Measurements from ENCODE around the gene TRPV5. TPM values are rescaled to one million over a fixed set of nuclear protein-coding genes. Genes with fewer than 3 reads are reported as not detected.

TRPV5 gene
- polyA plus RNA-seq, 4 donors = 0.56 to 2.7 (median 1.3) TPM

- DNase-seq (ENCODE audit: low read depth in 4 of 4, low spot score in 2 of 4) = no peak
Measured at GRCh38 chr7:142859829-142860228, 73.7 kb downstream of the TRPV5 start.

- no peak for DNase-seq (ENCODE audit: low read depth in 4 of 4, low spot score in 2 of 4)
Measured at GRCh38 chr7:142859411-142859810, 74.1 kb downstream of the TRPV5 start.

Other genes starting within 250 kb of the TRPV5 start
- not detected for gene PRSS1, start 184.3 kb downstream of the TRPV5 start, polyA plus RNA-seq (ENCODE audit: insufficient read length in 4 of 4)
- gene PRSS2, start 162.8 kb downstream of the TRPV5 start, polyA plus RNA-seq (ENCODE audit: insufficient read length in 4 of 4) = not detected
- 10 to 100 TPM; 21.0 to 28.6 (median 25.1) TPM for gene EPHB6, start 78.7 kb downstream of the TRPV5 start, polyA plus RNA-seq (ENCODE audit: insufficient read length in 4 of 4)
- gene TRPV6, start 48.0 kb downstream of the TRPV5 start, polyA plus RNA-seq (ENCODE audit: insufficient read length in 4 of 4) = 10 to 100 TPM in 2 of 4 donors, 1 to 10 TPM in 2; 8.4 to 16.5 (median 11.5) TPM
- gene LLCFC1, start 5.7 kb upstream of the TRPV5 start, polyA plus RNA-seq (ENCODE audit: insufficient read length in 4 of 4) = 1 to 10 TPM in 2 of 4 donors, under 1 TPM in 2; 0.24 to 1.3 (median 0.72) TPM
- gene KEL, start 28.6 kb upstream of the TRPV5 start, polyA plus RNA-seq (ENCODE audit: insufficient read length in 4 of 4) = 1 to 10 TPM; 1.6 to 3.8 (median 2.7) TPM
- not detected for gene OR9A2, start 93.4 kb upstream of the TRPV5 start, polyA plus RNA-seq (ENCODE audit: insufficient read length in 4 of 4)
- not detected for gene OR6V1, start 118.6 kb upstream of the TRPV5 start, polyA plus RNA-seq (ENCODE audit: insufficient read length in 4 of 4)
- not detected for gene PIP, start 198.3 kb upstream of the TRPV5 start, polyA plus RNA-seq (ENCODE audit: insufficient read length in 4 of 4)
- not detected for gene TAS2R39, start 249.7 kb upstream of the TRPV5 start, polyA plus RNA-seq (ENCODE audit: insufficient read length in 4 of 4)